Activated T-cell treated with anti-CD3 and anti-CD28 coated beads, Interleukin-2, amount 50 U/mL, for 4 hours (primary cell): ENCODE data around the gene AGFG2. TPM values are rescaled to one million over a fixed set of nuclear protein-coding genes. Genes with fewer than 3 reads are reported as not detected.
"Not testable (repeated sequence)": the region's sequence is repeated elsewhere in the genome, so short reads cannot be mapped to it uniquely, and the experiment has no call there.

Experiments
- ATAC-seq, 2 donors: fragments of 200-7000 bp; cut with Tn5 transposase; one replicate each; pipeline ENCODE4 v1.10.0; 2021
- DNase-seq: peaks from one replicate; pipeline ENCODE4 v3.0.0-alpha.2; 2020
- H3K27me3 Mint-ChIP-seq: one replicate; pipeline ENCODE4 v1.8.0; 2021; ENCODE audit warnings: low read depth, mixed read lengths
- H3K36me3 Mint-ChIP-seq: one replicate; pipeline ENCODE4 v1.8.0; 2022; ENCODE audit warnings: mixed read lengths; ENCODE audit not compliant: insufficient read depth
- H3K4me1 Mint-ChIP-seq: one replicate; pipeline ENCODE4 v1.8.0; 2021; ENCODE audit warnings: low read depth, mixed read lengths
- H3K4me3 Mint-ChIP-seq: one replicate; pipeline ENCODE4 v1.8.0; 2021; ENCODE audit warnings: mild to moderate bottlenecking, moderate library complexity, mixed read lengths
- H3K9me3 Mint-ChIP-seq: one replicate; pipeline ENCODE4 v1.8.0; 2021; ENCODE audit warnings: mixed read lengths
- total RNA-seq, 3 donors: library from RNA; stranded (reverse); gene quantifications; one replicate each; pipeline ENCODE4 v1.2.1, GENCODE V29; 2021

The AGFG2 gene
- total RNA-seq, 3 donors from 2014 or later: 58.6 to 72.0 (median 65.9) TPM

DNA sequence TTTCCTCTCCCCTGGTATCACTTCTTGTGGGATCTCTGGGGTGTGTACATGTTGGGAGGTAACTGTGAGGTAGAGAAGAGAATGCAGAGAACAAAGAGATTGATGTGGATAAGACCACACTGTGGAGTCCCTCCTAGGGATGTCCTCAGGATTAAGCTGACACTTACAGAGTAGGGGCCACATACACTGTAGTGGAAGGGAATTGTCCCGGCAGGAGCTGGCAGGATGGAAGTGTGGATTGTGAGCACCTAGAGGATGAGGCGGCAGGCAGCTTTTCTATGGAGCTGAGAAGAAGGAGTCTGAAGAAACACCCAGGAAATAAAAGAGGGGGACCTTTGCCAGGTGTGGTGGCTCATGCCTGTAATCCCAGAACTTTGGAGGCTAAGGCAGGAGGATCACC, 13.5 kb downstream of the AGFG2 start:
- no peak overlapping the region for H3K4me3 Mint-ChIP-seq
- ATAC-seq (no peak), DNase-seq (no peak)
- no peaks in the 10 kb centered on the region for H3K27me3 Mint-ChIP-seq
- H3K36me3 Mint-ChIP-seq: peaks cover 37% of the 10 kb centered on the region
- no peaks in the 10 kb centered on the region for H3K9me3 Mint-ChIP-seq
- peaks cover 33% of the 10 kb centered on the region for H3K4me1 Mint-ChIP-seq

DNA sequence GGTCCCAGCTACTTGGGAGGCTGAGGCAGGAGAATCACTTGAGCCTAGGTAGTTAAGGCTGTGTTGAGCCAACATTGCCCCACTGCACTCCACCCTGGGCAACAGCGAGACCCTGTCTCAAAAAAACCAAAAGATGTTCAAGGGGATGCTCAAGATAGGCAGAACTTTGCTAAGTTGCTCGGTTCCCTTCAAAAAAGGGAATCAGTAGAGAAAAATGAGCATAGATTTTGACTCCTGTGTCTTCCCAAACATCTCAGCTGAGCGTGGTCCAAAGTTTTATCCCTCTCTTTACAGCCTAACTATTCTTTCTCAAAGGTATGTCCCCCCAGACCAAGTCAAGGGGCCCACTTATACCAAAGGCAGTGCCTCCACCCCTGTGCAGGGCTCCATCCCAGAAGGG, 14.0 kb downstream of the AGFG2 start:
- Mint-ChIP-seq H3K9me3 (no peaks in the 10 kb centered on the region), H3K27me3 (no peaks in the 10 kb centered on the region), H3K36me3 (peaks cover 37% of the 10 kb centered on the region), H3K4me1 (peaks cover 28% of the 10 kb centered on the region), H3K4me3 (no peak overlapping the region)
- ATAC-seq: no peak
- no peak for DNase-seq

DNA sequence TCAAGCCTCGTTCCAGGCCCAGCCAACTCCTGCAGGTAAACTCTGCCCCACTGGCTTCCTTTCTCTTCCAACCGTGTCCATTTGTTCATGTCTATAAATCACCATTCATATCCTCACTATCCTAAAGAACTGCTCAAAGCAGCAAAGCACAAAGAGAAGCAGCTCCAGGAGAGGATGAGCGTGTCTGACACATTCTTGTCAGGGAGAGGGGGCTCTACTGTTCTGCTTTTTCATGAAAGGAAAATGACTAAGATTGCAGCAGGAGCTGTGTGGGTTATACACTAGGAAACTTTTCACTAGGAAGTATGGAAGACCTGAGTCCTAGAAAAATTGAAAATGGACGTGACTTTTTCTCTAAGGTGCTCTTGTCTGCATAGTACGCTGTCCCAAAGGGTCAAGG, 16.7 kb downstream of the AGFG2 start:
- no peak for ATAC-seq
- H3K27me3 Mint-ChIP-seq: no peaks in the 10 kb centered on the region
- no peak for DNase-seq
- peaks cover 11% of the 10 kb centered on the region for H3K4me1 Mint-ChIP-seq
- H3K36me3 Mint-ChIP-seq: peaks cover 37% of the 10 kb centered on the region
- no peaks in the 10 kb centered on the region for H3K9me3 Mint-ChIP-seq
- no peak overlapping the region for H3K4me3 Mint-ChIP-seq

DNA sequence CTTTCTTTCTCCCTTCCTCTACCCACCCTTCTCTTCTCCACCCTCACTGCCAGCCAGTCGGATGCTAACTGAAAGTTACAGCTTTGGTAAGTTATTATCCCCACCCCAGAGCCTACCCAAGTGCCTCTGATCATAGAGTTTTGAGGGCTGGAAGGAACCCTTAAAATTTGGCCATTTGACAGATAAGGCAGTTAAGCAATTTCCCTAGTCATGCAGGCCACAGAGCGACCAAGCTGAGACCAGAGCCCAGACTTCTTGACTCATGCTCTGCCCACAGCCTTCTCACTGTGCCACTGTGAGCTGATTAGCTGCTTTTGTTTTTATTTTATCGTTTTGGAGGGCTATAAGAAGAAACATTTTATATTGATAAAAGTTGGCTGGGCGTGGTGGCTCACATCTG, 17.5 kb downstream of the AGFG2 start:
- no peaks in the 10 kb centered on the region for H3K9me3 Mint-ChIP-seq
- DNase-seq (no peak), ATAC-seq (no peak)
- peaks cover 37% of the 10 kb centered on the region for H3K36me3 Mint-ChIP-seq
- H3K27me3 Mint-ChIP-seq: no peaks in the 10 kb centered on the region
- H3K4me3 Mint-ChIP-seq: no peak overlapping the region
- peaks cover 10% of the 10 kb centered on the region for H3K4me1 Mint-ChIP-seq

DNA sequence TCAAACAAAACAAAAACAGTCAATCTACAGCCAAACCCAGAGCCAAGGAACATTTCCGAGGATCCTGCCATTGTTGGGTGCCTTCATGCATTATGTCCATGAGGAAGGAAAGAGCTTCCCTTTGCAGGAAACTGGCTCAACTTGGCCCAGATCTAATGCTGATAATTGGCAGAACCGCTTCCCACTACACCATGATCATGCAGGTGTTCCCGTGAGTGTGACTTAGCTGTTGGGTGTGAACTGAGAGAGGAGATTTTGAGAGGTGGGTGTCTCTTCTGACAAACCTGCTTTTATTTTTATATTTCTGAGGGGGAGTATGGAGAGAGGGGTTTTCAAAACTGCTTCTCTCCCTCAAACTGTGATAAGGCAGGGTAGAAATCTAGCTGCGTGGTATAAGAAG, 20.1 kb downstream of the AGFG2 start:
- Mint-ChIP-seq H3K9me3 (no peaks in the 10 kb centered on the region), H3K36me3 (peaks cover 28% of the 10 kb centered on the region), H3K27me3 (no peaks in the 10 kb centered on the region), H3K4me1 (peaks cover 12% of the 10 kb centered on the region), H3K4me3 (no peak overlapping the region)
- DNase-seq (no peak), ATAC-seq (no peak)

DNA sequence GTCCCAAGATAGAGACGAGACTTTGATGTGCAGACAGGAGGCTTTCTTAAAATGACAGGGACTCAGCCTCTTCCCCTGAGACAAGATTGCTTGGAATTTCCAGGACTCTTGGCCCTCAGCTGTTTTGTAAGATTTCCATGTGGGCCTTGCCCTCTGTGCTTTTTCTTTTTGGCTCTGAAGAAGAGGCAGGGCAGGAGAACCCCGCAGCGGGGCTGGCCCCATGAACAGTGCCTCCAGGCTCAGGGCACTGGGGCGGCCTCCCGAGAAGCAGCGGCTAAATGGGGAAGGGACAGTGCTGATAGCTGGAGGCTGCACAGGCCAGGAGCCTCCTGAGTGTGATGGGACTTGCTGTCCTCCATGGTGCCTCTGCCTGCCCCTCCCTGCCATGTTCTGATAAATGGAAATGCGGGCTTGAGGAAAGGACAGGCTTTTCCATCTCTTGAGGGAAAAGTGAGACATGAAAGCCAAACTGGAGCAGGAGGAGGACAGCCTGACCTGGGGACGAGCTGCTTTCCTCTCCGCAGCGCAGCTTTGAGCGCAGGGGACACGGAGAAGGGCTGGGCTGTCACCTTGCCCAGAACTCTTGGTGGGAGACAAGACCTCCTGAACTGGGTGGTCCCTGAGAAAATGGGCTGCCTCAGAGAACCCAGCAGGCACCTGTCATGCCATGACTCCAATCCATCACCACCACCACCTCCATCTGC, 22.6 kb downstream of the AGFG2 start:
- DNase-seq: no peak
- no peaks in the 10 kb centered on the region for H3K9me3 Mint-ChIP-seq
- no peaks in the 10 kb centered on the region for H3K27me3 Mint-ChIP-seq
- H3K4me3 Mint-ChIP-seq: no peak overlapping the region
- H3K4me1 Mint-ChIP-seq: peaks cover 12% of the 10 kb centered on the region
- H3K36me3 Mint-ChIP-seq: peaks cover 11% of the 10 kb centered on the region
- no peak for ATAC-seq

DNA sequence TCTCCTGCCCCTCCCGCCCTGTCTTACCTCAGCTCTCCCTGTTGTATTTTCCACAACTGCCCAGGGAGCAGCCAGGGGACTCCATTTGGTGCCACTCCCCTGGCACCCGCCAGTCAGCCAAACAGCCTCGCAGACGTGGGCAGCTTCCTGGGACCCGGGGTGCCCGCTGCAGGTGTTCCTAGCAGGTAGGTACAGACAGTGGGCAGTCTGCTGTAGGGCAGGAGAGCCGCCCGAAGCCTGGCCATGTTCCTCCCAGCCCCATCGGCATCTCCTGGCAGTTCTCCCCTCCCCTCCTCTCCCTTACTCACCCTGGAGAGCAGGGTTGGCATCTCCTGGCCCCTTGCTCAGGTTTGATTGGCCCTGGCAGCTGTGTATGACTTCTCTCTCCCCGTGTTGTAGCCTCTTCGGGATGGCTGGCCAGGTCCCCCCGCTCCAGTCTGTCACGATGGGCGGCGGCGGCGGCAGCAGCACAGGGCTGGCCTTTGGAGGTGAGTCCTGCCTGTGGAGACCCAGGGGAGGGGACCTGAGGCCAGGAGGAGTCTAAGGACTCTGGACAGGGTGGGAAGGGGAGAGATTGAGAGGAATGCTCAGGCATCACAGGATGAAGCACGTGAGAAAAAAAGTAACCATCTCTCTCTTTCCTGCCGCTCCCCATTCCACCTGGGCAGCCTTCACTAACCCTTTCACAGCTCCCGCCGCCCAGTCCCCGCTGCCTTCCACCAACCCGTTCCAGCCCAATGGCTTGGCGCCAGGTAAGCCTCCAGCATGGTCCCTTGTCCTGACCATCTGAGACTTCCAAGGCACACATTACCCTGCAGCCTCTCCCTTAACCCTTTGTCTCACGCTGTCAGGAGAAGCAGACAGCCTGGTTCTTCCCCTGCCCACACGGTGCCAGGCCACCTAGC, 23.4 kb downstream of the AGFG2 start:
- H3K27me3 Mint-ChIP-seq: no peaks in the 10 kb centered on the region
- peaks cover 7% of the 10 kb centered on the region for H3K36me3 Mint-ChIP-seq
- DNase-seq (no peak), ATAC-seq (no peak)
- H3K9me3 Mint-ChIP-seq: no peaks in the 10 kb centered on the region
- H3K4me3 Mint-ChIP-seq: no peak overlapping the region
- peaks cover 12% of the 10 kb centered on the region for H3K4me1 Mint-ChIP-seq

DNA sequence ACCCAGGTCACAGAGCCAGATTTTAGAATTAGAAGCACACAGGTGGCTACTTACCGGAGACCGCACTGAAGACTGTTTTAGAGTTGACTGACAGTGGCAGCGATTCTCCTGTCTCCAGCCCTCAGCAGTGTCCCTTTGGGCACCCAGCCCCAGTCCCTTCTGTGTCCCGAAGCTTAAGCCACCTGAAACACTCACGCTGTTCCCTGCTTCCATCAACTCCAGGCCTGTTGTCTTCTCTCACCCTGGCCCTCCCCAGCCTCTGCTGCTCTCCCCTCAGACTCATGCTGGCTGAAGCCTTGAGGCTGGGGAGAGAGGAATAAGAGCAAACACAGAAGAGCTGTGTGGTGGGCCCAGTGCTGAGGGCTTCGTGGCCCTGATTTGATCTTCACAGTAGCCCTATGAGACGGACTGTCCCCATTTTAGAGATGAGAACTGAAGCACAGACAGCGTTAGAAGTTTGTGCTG, 24.1 kb downstream of the AGFG2 start:
- Mint-ChIP-seq H3K9me3 (no peaks in the 10 kb centered on the region), H3K36me3 (peaks cover 7% of the 10 kb centered on the region), H3K4me1 (peaks cover 18% of the 10 kb centered on the region), H3K27me3 (no peaks in the 10 kb centered on the region), H3K4me3 (no peak overlapping the region)
- DNase-seq: no peak
- no peak for ATAC-seq

DNA sequence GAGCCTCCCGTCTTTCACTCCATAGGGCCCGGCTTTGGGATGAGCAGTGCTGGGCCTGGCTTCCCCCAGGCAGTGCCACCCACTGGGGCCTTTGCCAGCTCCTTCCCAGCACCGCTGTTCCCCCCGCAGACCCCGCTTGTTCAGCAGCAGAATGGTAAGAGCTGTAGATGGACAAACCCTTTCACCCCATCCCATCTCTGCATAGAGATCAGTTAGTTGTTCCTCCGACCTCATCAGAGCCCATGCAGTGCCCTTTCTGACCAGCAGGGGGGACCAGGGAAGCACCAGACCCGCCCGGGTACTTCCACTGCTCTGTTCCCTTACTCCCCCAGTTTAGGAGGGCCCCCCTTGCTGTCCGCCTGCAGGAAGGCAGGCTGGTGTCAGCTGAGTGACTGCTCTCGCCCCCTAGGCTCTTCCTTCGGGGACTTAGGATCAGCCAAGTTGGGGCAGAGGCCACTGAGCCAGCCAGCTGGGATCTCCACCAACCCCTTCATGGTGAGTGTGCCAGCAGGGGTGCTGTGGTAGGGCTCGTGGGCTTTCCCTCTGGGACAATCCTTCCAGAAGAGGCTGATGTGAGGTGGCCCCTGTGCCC, 24.9 kb downstream of the AGFG2 start:
- H3K9me3 Mint-ChIP-seq: no peaks in the 10 kb centered on the region
- peaks cover 23% of the 10 kb centered on the region for H3K4me1 Mint-ChIP-seq
- no peaks in the 10 kb centered on the region for H3K27me3 Mint-ChIP-seq
- no peak overlapping the region for H3K4me3 Mint-ChIP-seq
- H3K36me3 Mint-ChIP-seq: peaks cover 7% of the 10 kb centered on the region
- DNase-seq: peak; percentile 87
- ATAC-seq: peak; percentile 75 to 77

DNA sequence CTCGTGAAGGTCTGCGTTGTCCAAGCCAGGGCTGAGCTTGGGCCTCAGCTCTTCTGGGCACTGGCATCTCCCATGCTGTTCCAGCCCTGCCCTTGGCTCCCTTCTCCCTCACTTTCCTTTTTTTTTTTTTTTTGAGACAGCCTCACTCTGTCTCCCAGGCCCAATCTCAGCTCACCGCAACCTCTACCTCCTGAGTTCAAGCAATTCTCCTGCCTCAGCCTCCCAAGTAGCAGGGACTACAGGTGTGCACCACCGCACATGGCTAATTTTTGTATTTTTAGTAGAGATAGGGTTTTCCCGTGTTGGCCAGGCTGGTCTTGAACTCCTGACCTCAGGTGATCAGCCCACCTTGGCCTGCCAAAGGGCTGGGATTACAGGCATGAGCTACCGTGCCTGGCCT, 25.4 kb downstream of the AGFG2 start:
- H3K27me3 Mint-ChIP-seq, DNase-seq, ATAC-seq, H3K4me3 Mint-ChIP-seq, H3K36me3 Mint-ChIP-seq, H3K9me3 Mint-ChIP-seq: not testable (repeated sequence)
- H3K4me1 Mint-ChIP-seq: peaks cover 25% of the 10 kb centered on the region

DNA sequence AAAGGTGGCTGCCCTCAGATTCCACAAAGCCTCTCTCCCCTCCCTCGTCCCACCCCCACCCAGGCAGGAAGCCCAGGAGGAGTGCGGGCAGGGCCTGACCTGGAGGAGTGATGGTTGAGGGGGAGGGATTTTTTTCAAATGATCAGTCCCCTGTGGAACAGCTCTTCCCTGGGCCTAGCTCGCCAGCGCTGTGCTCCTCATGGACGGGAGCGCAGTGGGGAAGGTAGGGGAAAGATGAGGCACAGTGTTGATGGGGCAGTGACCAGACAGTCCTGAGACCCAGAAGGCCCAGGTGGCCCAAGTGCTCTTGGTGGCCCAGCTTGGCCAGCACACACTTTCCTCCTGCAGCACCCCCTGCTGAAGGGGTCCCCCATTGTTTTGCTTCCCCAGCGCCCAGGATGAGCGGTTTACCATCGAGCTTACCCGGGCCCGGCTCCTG, 26.1 kb downstream of the AGFG2 start:
- peaks cover 22% of the 10 kb centered on the region for H3K4me1 Mint-ChIP-seq
- no peak overlapping the region for H3K4me3 Mint-ChIP-seq
- ATAC-seq (no peak), DNase-seq (no peak)
- no peaks in the 10 kb centered on the region for H3K27me3 Mint-ChIP-seq
- H3K9me3 Mint-ChIP-seq: no peaks in the 10 kb centered on the region
- peaks cover 3% of the 10 kb centered on the region for H3K36me3 Mint-ChIP-seq

DNA sequence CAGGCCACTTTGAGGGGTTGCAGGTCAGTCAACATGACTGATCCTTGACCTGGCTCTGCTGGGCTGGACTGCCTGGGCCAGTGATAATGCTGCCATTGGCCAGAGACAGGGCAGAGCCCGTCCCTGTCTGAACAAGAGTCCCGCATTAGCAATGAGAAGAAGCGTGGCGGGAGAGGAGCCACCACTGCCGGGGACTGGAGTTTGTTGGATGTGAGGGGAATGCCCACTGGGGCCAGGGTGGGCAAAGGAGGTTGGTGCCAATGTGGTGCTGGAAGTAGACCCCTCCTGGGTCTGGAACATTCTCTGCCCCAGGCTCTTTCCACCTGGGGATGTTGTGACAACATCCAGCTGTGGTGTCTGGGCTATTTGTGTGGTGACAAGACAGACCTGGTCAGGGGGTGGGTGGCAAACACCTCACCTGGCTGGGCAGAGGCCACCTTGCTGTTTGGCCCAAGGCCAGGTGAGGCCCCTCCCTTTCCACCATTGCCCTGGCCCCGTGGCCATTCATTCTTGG, 27.1 kb downstream of the AGFG2 start:
- no peak for ATAC-seq
- H3K27me3 Mint-ChIP-seq: no peaks in the 10 kb centered on the region
- H3K9me3 Mint-ChIP-seq: no peaks in the 10 kb centered on the region
- peaks cover 3% of the 10 kb centered on the region for H3K36me3 Mint-ChIP-seq
- H3K4me1 Mint-ChIP-seq: peaks cover 24% of the 10 kb centered on the region
- no peak overlapping the region for H3K4me3 Mint-ChIP-seq
- no peak for DNase-seq

DNA sequence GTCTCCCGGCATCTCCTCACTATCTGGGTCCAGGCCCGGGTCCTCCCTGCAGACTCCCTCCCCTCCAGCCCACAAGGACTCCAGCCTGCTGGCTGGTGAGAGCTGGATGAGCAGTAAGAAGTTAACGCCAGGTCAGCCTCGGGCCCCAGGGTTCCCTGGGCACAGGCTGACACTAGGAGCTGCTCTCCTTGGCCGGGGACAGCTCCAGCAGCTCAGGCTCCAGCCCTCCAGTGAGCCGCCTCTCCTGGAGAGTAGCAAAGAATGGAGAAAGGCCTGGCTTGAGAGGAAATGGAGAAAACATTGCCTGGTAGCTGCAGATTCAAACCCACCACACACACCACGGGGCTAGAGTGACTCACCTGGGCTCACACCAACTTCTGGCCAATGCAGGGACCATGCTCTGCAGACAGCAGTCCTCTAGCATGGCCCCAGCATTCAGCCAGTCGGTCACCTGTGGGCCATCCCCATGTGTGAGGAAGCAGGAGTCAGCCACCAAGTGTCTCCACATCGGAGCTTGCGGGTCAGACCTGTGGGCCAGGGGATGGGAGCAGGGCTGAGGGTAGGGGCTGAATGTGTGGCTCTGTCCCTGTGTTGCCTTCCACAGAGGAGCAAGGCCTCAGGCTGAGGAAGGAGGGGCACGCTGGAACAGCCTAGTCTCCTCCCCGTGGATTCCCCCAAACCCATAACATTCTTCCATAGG, 28.2 kb downstream of the AGFG2 start:
- no peak for DNase-seq
- Mint-ChIP-seq H3K4me3 (no peak overlapping the region), H3K4me1 (peaks cover 29% of the 10 kb centered on the region), H3K36me3 (peaks cover 3% of the 10 kb centered on the region), H3K27me3 (no peaks in the 10 kb centered on the region), H3K9me3 (no peaks in the 10 kb centered on the region)
- no peak for ATAC-seq

DNA sequence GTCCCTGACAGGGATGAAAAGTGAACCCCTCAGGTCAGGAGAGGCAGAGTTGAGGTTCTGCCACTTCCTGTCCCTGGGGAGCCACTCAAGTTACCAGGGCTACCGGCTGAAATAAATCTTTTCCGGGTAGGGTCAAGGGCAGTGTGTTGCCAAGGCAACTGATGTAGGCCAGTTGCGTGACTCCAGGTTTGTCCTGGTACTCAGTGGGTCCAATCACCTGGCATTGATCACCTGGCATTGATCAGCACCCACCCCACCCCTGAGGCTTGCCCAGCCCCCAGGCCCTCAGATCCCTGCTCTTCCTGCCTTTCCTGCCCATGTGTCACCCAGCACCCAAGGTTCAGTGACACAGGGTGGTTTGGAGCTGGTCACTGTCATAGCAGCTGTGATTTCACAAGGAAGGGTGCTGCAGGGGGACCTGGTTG, 28.8 kb downstream of the AGFG2 start:
- H3K36me3 Mint-ChIP-seq: peaks cover 2% of the 10 kb centered on the region
- H3K27me3 Mint-ChIP-seq: no peaks in the 10 kb centered on the region
- no peak for ATAC-seq
- no peaks in the 10 kb centered on the region for H3K9me3 Mint-ChIP-seq
- DNase-seq: no peak
- peaks cover 29% of the 10 kb centered on the region for H3K4me1 Mint-ChIP-seq
- no peak overlapping the region for H3K4me3 Mint-ChIP-seq
